Stimulated activated CD8-positive, alpha-beta memory T cell treated with anti-CD3 and anti-CD28 coated beads, Interleukin-7, amount 100 ng/mL, for 48 hours (primary cell): ENCODE results near the gene FBXO11.
A peak's percentile ranks its signal among the peaks of the same experiment; 100 is the strongest.
"Not testable (repeated sequence)": the region's sequence is repeated elsewhere in the genome, so short reads cannot be mapped to it uniquely, and the experiment has no call there.

Experiments used
- DNase-seq, 2 donors: peaks; one replicate each; pipeline ENCODE4 v3.0.0-alpha.2; 2020; ENCODE audit warnings: low read depth in 1 of 2; ENCODE audit errors: extremely low read depth in 1 of 2

The FBXO11 gene

DNA sequence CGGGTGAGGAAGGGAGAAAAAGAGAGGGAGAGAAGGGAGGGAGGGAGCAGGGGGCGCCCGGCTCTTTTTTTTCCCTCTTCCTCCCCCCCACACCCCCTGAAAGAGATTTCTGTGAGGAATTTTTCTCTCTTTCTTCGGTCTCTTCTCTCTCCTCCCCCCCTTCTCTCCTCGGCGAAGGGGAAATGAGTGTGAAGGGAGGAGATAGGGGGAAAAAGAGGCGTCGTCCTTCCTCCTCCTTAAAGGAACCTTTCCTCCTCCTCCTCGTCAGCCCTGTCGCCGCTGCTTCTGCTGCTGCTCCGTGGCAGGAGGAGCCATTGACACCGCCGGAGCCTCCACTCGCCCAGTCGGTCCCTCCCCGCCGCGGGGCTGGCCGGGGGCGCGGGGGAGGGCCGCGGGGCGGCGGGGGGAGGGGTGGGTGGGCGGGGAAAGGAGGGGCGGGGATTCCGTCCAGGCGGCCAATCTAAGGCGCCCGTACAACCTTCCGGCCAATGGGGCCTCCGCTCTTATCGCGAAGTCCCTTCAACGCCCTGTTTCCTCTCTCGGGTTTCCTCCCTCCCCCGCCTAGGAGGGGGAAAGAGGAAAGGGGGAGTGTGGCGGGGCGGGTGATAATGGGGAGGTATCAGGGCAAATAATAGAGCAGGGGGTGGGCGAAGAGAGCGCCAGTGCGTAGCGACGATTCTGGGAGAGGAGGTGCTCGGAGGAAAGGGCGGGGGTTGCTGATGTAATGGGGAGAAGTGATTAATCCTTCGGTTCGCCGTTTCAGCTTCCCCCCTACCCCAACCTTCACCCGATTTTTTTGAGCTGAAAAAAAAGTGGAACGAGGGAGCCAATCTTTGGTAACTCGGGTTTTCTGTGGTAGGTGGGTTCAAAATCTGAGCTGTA, at the start of gene FBXO11:
FBXO11 (minus strand) TSS at position 342 of the 882 bp plus-strand sequence. CDS start 778 bp downstream, outside the sequence.
- DNase-seq: peak; percentile 85 to 95

DNA sequence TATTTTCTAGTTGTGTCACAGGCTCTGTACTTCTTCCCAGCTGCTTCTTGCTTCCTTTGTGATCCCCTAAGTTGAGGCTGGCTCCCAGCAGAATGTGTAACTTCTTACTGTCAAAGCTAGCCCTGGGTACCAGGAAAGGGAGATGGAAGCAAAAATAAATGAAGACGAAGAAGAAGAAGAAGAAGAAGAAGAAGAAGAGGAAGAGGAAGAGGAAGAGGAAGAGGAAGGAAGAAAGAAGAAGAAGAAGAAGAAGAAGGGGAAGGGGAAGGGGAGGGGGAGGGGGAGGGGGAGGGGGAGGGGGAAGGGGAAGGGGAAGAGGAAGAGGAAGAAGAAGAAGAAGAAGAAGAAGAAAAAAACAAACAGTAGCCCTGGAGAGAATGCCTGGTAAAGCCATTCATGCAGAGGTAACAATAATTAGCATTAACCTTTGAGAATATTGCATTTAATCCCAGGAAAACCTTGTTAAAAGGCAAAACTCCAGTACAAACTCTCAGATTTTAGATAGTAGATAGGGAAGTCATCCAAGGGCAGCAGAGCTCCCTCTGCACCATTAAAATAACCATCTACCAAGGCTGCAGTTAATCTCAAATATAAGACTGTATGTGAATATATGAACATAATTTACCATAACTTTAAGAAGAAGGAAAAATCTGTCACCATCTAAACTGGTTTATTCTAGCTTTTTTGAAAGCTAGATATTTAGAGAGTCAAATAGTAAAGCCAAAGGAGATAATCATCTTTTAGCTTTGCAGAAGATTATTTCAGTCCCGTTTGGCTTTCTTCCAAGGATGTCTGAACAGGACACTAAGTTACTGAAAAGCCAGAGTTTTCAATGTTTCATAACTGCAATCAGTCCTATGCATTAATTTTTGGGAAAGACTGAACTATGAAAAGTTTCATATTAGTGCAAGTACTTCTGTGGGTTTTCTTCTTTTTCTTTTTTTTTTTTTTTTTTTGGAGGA, 44.3 kb upstream of the FBXO11 start:
- DNase-seq: no peak

- no peak for DNase-seq
Measured at GRCh38 chr2:47946593-47946992, 40.3 kb upstream of the FBXO11 start.

GRCh38 chr2:47945046-47945781, 38.9 kb upstream of the FBXO11 start:
- no peak for DNase-seq

GRCh38 chr2:47941936-47942335, 35.6 kb upstream of the FBXO11 start:
- no peak for DNase-seq

DNA sequence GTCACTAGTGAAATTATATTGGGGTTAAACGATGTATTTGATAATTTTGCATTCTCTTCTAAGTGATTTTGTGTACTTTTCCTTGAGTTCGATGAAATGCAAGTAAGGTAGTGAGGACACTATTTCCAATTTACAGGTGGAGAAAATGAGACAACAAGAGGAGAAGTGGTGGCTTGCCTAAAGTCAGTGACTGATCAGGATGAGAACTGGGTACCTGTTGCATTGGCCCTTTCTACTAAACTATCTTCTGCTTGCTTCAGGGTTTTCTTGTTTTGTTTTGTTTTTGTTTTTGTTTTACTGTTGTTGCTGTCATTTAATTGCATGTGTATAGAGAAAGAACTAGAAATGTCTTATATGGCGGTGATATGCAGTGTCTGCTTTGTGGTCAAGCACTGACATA, 31.4 kb upstream of the FBXO11 start:
- no peak for DNase-seq

- no peak for DNase-seq
Measured at GRCh38 chr2:47935071-47935470, 28.8 kb upstream of the FBXO11 start.

DNA sequence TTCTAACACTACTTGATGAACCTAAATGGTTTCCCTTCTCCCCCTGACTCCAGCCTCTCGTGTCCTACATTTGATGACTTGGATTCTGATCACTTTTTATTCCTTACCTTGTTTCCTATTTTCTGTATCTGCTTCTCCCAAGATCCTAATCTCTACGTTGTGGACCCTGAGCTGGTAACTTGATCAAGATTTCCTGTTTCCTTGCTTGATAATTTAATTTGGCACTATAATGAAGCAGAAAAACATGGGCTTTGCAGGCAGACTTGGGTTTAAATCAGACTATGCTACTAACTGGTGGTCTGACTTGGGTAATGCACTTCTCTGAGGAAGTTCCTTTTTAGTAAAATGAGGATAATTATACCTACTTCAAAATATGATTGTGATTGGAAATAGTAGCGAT, 11.7 kb upstream of the FBXO11 start:
- no peak for DNase-seq

DNA sequence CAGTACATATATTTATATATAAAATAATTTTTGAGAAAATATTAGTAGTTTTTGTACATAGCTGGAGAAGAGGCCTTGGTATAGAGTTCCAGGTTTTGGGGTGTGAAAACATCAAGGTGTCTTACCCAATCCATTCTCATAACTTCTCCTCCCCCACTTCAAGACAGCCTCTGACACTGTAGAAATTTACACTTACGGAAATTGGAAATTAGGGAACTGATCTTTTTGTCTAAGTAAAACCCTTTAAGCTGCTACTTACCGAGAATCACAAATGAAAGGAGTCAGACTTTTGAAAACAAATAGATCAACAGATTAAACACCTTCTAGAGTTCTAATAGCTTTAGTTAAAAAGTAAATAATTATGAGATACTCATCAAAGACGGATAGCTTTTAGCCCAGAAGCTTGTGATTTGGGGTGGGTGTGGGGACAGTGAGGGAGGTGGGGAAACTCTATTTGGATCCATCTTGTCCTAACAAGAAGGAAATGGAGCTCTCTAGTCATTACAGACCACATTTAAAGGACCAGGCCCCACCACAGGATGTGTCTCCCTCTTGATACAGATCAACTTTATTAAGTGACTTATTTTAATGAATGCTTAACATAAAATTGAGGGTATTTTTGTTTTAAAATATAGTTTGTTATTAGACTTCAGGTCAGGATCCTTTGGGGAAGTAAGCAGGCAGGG, 11.1 kb upstream of the FBXO11 start:
- DNase-seq: no peak

GRCh38 chr2:47916412-47916811, 10.1 kb upstream of the FBXO11 start:
- DNase-seq: no peak

DNA sequence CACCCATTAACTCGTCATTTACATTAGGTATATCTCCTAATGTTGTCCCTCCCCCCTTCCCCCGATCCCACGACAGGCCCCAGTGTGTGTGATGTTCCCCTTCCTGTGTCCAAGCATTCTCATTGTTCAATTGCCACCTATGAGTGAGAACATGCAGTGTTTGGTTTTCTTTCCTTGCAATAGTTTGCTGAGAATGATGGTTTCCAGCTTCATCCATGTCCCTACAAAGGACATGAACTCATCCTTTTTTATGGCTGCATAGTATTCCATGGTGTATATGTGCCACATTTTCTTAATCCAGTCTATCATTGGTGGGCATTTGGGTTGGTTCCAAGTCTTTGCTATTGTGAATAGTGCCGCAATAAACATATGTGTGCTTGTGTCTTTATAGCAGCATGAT, 4.4 kb upstream of the FBXO11 start:
- DNase-seq: not testable (repeated sequence)

DNA sequence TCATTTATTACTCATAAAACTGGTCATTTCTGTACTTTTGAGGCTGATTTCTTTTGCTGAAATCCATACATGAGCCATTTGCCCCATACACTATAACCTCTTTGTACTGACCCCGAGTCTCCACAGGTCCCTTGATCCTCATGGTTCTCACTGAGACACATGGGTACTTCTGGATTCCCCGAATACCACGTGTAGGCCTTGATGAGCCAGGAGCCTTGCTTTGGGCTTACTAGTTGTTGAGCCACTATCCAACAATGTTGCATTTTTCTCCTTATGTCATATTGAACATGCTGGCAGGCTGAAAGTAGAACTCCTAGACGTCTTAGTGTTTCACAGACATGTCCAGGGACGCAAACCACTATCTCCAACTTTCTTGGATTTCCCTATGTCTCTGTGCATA, 2.4 kb upstream of the FBXO11 start:
- no peak for DNase-seq

- DNase-seq: no peak
Measured at GRCh38 chr2:47907039-47907781, 912 bp upstream of the FBXO11 start.

DNA sequence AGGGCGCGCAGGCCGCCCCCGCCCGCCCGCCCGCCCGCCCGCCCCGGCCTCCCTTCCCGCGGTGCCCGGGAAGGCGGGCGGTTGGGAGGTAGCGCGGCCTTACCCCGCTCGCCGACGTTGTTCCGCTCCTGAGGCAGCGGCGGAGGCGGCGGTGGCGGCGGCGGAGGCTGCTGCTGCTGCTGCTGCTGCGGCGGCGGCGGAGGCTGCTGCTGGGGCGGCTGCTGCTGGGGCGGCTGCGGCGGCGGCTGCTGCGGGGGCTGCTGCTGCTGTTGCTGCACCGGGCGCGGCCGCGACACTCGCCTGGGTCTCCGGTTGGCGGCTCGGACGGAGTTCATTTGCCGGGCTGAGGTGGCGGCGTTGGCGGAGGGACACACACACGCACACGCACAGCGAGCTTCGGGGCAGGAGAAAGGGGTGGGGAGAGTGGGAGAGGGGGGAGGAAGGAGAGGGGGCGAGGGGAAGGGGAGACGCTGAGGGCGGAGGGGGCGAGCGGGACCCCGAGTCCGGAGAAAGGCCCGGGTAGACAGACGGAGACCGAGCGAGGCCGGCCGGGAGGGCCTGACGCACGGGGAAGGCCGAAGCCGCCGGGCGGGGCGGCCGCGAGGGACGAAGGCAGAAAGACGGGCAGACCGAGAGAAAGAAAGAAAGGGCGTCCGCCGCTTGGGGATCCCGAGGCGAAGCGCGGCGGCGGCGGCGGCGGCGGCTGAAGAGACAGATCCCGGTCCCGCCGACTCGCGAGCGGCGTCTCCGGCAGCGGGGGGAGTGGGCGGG, 727 bp downstream of the FBXO11 start:
- DNase-seq: peak in 1 of 2 donors; percentile 37

GRCh38 chr2:47903781-47904490, 2.4 kb downstream of the FBXO11 start:
- DNase-seq: no peak

- not testable (repeated sequence) for DNase-seq
Measured at GRCh38 chr2:47901892-47902291, 4.4 kb downstream of the FBXO11 start.

- DNase-seq: no peak
Measured at GRCh38 chr2:47900857-47901256, 5.4 kb downstream of the FBXO11 start.
